ENCODE measurements around the gene USP10. TPM values are rescaled to one million over a fixed set of nuclear protein-coding genes. Genes with fewer than 3 reads are reported as not detected.
A peak's percentile ranks its signal among the peaks of the same experiment; 100 is the strongest.

The USP10 gene
- total and polyA plus RNA-seq, 3 donors from 2014 or later = 53.6 to 108 (median 101) TPM

GRCh38 chr16:84806256-84806889, 106.6 kb downstream of the USP10 start:
- Histone ChIP-seq H3K4me3 (no peak overlapping the region), H3K4me1 (no peaks in the 10 kb centered on the region), H3K27ac (no peak overlapping the region), H3K9me3 (no peaks in the 10 kb centered on the region), H3K27me3 (no peaks in the 10 kb centered on the region), H3K36me3 (ENCODE audit: low read depth, missing control alignments) (no peaks in the 10 kb centered on the region)
- TF ChIP-seq, protein P1, sequence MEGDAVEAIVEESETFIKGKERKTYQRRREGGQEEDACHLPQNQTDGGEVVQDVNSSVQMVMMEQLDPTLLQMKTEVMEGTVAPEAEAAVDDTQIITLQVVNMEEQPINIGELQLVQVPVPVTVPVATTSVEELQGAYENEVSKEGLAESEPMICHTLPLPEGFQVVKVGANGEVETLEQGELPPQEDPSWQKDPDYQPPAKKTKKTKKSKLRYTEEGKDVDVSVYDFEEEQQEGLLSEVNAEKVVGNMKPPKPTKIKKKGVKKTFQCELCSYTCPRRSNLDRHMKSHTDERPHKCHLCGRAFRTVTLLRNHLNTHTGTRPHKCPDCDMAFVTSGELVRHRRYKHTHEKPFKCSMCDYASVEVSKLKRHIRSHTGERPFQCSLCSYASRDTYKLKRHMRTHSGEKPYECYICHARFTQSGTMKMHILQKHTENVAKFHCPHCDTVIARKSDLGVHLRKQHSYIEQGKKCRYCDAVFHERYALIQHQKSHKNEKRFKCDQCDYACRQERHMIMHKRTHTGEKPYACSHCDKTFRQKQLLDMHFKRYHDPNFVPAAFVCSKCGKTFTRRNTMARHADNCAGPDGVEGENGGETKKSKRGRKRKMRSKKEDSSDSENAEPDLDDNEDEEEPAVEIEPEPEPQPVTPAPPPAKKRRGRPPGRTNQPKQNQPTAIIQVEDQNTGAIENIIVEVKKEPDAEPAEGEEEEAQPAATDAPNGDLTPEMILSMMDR (IDR thresholded peaks at IDR 0.05) = no peak
- no peak for TF ChIP-seq POLR2A (IDR thresholded peaks at IDR 0.05)
- DNase-seq = peak; percentile 35
- intact Hi-C loops (cut with DNase I; ENCODE audit: low total_unique reads) = no loop called here
- 49 to 62% methylated on average over 14 to 25 of the region's 26 CpGs for WGBS, 2 donors

- no peak overlapping the region for H3K27ac ChIP-seq
- H3K4me3 ChIP-seq = no peak overlapping the region
- no peaks in the 10 kb centered on the region for H3K27me3 ChIP-seq
- TF ChIP-seq POLR2A (IDR thresholded peaks at IDR 0.05) = no peak
- TF ChIP-seq, protein P1 (IDR thresholded peaks at IDR 0.05) = no peak
- intact Hi-C loops (cut with DNase I; ENCODE audit: low total_unique reads) = no loop called here
- no peaks in the 10 kb centered on the region for H3K4me1 ChIP-seq
- H3K36me3 ChIP-seq (ENCODE audit: low read depth, missing control alignments) = no peaks in the 10 kb centered on the region
- no peak for DNase-seq
- H3K9me3 ChIP-seq = no peaks in the 10 kb centered on the region
- WGBS, 2 donors = 81 to 90% methylated on average over 10 of the region's 10 CpGs
These were observed 107.1 kb downstream of the USP10 start for GRCh38 chr16:84806890-84807258.

GRCh38 chr16:84807776-84808175, 108.0 kb downstream of the USP10 start:
- intact Hi-C loops (cut with DNase I; ENCODE audit: low total_unique reads) = no loop called here
- no peaks in the 10 kb centered on the region for H3K4me1 ChIP-seq
- WGBS, 2 donors = 91 to 95% methylated on average over 7 of the region's 7 CpGs
- no peak for DNase-seq
- H3K27me3 ChIP-seq = no peaks in the 10 kb centered on the region
- no peak overlapping the region for H3K4me3 ChIP-seq
- no peak overlapping the region for H3K27ac ChIP-seq
- TF ChIP-seq, protein P1 (IDR thresholded peaks at IDR 0.05) = no peak
- no peak for TF ChIP-seq POLR2A (IDR thresholded peaks at IDR 0.05)
- no peaks in the 10 kb centered on the region for H3K36me3 ChIP-seq (ENCODE audit: low read depth, missing control alignments)
- H3K9me3 ChIP-seq = no peaks in the 10 kb centered on the region

GRCh38 chr16:84808826-84809225, 109.0 kb downstream of the USP10 start:
- DNase-seq = no peak
- Histone ChIP-seq H3K36me3 (ENCODE audit: low read depth, missing control alignments) (no peaks in the 10 kb centered on the region), H3K4me3 (no peak overlapping the region), H3K9me3 (no peaks in the 10 kb centered on the region), H3K27me3 (no peaks in the 10 kb centered on the region), H3K27ac (no peak overlapping the region), H3K4me1 (no peaks in the 10 kb centered on the region)
- WGBS, 2 donors = 82 to 84% methylated on average over 8 of the region's 8 CpGs
- intact Hi-C loops (cut with DNase I; ENCODE audit: low total_unique reads) = no loop called here
- no peak for TF ChIP-seq POLR2A (IDR thresholded peaks at IDR 0.05)
- TF ChIP-seq, protein P1 (IDR thresholded peaks at IDR 0.05) = no peak
